SH-SY5Y (cell line): ENCODE data around the gene PDP2.

Source experiments
- GATA2 ChIP-seq: IDR thresholded peaks from 2 replicates; pipeline ENCODE4 v1.6.1; 2011; ENCODE audit warnings: mild to moderate bottlenecking, low read depth, low read length
- GATA3 ChIP-seq: IDR thresholded peaks from 2 replicates; pipeline ENCODE4 v1.6.1; 2011; ENCODE audit warnings: low read depth, mild to moderate bottlenecking, low read length, moderate library complexity

DNA sequence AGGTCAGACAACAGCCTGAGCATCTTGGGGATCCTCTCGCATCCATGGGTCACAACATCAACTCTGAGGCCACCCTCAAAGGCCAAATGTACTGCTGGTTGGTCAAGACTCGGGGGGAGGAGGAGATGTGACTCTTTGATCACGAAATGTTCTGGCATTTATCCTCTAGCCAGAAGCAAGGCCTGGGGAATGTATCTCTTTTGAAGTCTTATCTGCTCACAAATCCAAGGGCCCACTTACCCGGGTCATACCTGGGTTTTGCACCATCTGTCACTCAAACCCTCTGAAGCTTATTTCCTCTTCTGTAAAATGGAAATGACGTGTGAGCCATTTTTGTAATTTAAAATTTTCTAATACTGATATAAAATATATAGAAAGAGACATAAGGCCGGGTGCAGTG, 22.9 kb upstream of the PDP2 start:
- TF ChIP-seq GATA2 (no peak), GATA3 (no peak)
